Hepatocyte (in vitro differentiated cells): Measurements from ENCODE around the gene MYO5A.
"Not testable (repeated sequence)": the region's sequence is repeated elsewhere in the genome, so short reads cannot be mapped to it uniquely, and the experiment has no call there.

ENCODE experiments used
- CTCF ChIP-seq: fragments of 200-600 bp; sonication (generic); IDR thresholded peaks from 2 replicates; pipeline ENCODE4 v1.5.1; 2016; ENCODE audit warnings: antibody characterized with exemption, mild to moderate bottlenecking; ENCODE audit not compliant: poor library complexity
- EZH2 ChIP-seq: fragments of 200-600 bp; sonication (generic); IDR thresholded peaks from 2 replicates; pipeline ENCODE4 v1.6.1; 2016; ENCODE audit warnings: antibody characterized with exemption, mild to moderate bottlenecking, borderline replicate concordance
- EZH2phosphoT487 ChIP-seq: fragments of 200-600 bp; sonication (generic); IDR thresholded peaks from one replicate; pipeline ENCODE4 v1.6.1; 2018; ENCODE audit warnings: antibody characterized with exemption, mild to moderate bottlenecking, low read depth, moderate library complexity; ENCODE audit not compliant: unreplicated experiment, severe bottlenecking

- TF ChIP-seq EZH2, CTCF, EZH2phosphoT487: not testable (repeated sequence)
Measured at GRCh38 chr15:52416566-52416965, 112.1 kb downstream of the MYO5A start.
